ENCODE results near the gene GKN2.
"Not testable (repeated sequence)": the region's sequence is repeated elsewhere in the genome, so short reads cannot be mapped to it uniquely, and the experiment has no call there.

The GKN2 gene

DNA sequence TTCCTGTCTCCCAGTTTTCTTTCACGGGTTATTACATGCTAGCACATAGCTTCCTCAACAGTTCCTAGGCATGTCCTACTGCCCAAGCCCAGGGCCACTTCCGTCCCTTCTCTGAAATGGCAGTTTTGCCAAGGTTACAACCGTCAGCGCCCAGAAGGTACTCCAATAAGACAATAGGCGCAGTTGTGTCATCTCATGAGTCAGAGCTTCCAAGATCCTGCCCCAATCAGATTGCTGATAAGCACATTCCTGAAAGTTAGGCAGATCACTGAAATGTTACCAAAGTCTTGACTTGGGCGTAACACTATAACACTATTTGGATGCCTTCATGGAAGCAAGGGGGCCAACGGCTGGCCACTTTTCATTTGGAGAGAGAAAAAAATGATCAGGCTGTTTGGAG lies 34.2 kb downstream of the GKN2 start:
- DNase-seq (ENCODE audit: low spot score) = no peak

DNA sequence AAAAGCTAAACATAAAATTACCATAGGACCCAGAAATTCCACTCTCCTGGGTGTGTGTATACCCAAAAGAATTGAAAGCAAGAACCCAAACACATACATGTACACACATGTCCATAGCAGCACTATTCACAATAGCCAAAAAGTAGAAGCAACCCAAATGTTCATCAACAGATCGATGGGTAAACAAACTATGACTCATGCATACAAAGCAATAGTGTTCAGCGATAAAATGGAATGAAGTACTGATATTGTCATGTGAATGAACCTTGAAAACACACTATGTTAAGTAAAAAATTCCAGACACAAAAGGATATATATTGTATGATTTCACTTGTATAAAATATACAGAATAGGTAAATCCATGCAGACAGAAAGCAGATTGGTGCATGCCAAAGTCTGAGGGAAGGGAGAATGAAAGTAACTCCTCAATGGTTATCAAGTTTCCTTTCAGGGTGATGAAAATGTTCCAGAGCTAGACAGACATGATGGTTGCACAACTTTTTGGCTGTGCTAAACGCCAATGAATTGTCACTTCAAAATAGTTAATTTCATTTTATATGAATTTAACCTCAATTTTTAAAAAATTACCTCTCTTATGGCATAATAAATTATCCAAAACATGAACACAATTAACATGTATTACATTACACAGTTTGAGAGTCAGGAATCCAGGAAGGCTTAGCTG lies 35.5 kb downstream of the GKN2 start:
- DNase-seq (ENCODE audit: low spot score) = no peak

DNA sequence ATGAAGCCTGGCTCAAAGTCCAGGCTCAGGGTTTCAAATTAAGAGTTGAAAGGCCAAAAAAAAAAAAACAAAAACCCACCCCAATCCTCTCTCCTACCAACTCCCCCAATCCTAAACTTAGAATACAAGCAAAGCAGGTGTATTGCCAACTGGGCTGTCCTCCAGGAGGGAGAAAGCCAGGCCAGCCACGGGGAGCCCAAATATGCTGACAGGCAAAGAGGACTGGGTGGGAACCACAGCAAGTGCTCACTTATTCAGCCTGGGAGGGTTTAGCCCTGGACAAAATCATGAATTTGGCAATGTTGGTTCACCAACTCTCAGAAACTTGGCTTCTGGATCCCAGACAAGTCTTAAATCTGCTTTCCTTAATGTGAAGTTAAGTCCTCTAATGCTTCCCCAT lies 36.5 kb downstream of the GKN2 start:
- DNase-seq (ENCODE audit: low spot score) = no peak

DNA sequence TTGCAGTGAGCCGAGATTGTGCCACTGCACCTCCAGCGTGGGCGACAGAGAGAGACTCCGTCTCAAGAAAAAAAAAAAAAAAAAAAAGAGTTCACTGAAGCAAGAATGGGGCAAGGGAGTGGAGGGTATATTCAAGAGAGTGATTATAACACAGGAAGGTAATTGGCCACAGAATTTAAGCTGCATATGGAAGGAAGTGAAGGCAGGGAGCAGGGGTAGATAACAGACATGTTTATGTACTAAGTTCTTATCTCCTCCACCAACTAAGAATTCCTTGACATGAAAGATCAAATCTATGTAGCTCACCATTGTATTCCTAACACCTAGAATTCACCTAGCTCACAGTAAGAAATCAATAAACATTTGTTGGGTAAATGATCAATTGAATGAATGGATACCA lies 37.3 kb downstream of the GKN2 start:
- DNase-seq (ENCODE audit: low spot score) = no peak

DNA sequence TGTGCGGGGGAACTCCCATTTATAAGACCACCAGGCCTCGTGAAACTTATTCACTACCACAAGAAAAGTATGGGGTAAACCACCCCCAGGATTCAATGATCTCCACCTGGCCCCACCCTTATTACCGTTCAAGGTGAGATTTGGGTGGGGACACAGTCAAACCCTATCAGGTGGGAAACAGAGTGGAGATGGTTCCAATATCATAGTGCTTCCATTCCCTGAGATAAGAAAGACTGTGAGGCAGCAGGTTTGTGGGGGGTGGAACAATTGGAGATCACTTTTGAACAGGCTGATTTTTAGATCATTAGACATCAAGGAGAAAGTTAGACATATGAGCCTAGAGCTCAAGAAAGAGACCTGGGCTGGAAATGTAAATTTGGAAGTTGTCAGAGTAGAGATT lies 39.3 kb downstream of the GKN2 start:
- DNase-seq (ENCODE audit: low spot score) = no peak

DNA sequence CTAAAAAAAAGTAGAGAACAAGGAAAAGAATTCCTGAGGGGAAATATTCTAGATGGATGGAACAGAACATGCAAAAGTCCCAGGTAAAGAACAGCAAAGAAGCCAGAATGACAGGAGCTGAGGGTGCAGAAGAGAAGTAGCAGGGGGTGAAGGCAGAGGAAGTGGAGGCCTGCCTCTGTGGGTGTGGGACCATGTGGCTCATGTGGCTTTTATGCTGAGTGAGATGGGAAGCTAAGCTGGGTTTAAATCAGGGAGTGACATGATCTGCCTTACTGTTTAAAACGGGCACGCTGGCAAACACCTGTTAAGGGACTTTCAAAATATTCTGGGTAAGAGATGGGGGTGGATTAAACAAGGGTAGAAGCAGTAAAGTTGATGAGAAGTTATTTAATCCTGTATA lies 40.0 kb downstream of the GKN2 start:
- no peak for DNase-seq (ENCODE audit: low spot score)

DNA sequence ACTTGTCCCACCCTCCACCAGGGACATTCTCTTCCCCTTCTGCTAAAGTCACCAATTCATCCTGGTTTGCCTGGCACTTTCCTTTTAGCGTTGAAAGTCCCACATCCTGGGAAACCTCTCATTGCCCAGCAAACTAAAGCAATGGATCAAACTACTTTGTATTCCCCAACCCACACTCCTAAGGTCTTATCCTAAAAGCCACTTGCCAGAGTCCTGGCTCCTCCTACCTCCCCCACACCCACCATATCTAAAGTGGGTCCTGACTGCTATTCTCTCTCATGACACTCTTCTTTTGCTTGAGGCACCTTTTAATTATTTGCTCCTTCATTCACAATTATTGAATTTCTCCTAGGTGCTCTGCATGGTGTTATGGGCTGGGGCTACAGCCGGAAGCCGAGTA lies 40.6 kb downstream of the GKN2 start:
- DNase-seq (ENCODE audit: low spot score) = no peak

DNA sequence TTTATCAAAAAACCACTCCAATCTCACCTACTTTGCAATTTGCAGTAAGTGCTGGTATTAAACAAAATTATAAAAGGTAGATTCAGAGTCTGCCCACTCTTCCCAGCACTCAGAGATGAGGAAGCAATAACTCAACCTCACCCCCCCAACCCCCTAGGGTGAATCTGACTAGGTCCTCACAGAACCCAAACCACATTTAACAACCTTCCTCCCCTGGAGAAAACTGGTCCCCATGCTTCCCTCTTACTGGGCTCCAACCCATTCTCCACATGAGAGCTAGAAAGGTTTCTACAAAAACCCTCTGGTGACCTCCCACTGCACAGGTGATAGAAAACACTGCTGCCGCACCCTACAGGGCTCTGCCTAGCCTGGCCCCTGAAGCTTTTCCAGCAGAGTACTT lies 41.0 kb downstream of the GKN2 start:
- no peak for DNase-seq (ENCODE audit: low spot score)

DNA sequence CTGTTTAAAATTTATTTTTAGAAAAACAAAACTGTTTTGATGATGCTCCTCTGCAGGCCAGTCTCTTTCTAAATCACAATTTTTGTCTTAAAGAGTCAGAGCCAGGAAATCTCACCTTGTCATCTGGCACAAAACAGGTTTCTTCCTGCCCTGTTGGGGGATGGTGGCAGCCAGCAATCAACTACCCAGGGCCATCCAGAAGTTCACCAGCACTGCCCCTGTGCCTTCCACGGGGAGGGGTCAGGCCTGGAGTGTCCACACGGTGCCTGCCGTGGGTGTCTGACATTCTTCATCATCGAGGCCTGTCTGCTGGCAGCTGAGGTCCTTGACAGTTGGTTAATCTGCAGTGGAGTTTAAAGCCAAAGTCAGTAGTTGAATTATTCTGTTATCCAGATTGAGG lies 41.4 kb downstream of the GKN2 start:
- DNase-seq (ENCODE audit: low spot score) = no peak

DNA sequence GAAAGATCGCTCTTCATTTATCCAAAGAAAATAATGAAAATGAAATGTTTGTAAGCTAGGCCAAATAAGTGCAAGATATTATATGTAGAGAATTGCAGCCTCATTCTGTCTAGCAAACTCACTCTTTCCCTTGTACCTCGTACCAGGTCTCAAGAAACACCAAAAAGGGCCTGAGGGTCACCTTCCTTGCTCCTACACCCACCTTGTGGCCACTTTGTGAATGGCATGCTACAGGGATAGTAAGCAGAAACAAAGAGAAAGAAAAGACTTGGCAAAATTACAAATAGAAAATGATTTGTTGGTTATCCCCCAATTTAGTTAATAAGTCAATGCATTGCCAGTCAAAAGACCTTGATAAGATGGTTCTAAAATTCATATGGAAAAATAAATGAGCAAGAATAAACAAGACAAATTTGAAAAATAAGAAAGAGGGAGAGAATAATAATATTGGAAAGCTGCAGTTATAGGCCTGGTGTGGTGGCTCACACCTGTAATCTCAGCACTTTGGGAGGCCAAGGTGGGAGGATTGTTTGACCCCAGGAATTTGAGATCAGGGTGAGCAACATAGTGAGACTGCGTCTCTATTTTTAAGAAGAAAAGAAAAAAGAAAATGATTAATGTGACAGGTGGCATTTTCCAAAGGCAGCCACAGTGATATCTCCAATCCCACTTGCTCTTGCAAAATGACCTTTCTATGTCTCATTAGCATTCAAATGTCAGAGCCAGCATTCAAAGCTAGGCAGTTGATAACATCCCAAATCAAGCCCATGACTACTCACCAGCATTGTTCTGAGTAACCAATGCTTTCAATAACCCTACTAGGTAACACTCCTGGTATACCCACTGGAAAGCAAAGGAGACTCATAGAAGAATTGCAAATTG lies 42.7 kb downstream of the GKN2 start:
- DNase-seq (ENCODE audit: low spot score) = peak; percentile 90

DNA sequence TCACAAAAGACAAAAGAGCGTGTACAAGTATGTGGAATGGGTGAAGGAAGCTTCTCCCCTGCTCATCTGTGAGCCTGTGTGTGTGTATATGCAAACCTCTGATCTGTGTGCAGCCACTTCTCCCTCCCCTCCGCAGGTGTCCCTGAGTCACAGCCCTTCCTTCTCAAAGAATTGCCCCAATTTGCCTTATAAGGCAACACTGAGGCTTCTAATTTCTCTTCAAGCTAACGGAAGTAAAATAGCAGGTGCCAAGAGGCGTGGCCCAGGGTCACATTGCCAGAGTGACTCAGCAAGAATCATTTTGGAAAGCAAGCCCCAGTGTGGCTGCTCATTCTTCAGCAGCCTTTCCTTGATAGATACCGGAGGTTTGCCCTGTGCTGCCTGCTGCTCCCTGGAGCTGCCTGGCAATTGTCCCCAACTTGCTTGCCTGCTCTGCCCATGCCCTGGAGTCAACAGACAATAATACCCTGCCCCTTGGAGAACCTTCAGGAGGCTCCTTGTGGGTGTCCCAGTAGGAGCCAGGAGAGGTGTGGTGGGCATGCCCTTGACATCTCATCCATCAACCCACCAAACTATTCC lies 44.2 kb downstream of the GKN2 start:
- DNase-seq (ENCODE audit: low spot score) = peak; percentile 96

DNA sequence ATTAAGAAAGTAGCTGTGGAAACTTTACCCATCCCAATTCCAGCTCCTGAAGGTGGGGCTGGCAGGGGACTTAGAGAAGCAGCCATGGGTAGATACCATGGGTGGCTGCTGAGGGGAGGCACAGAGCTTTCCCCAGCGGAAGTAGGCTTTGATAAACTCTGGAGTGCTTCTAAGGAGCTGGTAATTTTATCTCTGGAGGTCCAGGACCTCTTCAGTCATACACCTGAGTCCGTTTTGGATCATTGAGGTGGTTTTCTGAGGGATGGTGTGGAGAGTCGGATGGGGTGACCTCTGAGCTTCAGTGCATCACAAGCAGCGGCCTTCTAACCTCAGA lies 44.8 kb downstream of the GKN2 start:
- DNase-seq (ENCODE audit: low spot score) = no peak

DNA sequence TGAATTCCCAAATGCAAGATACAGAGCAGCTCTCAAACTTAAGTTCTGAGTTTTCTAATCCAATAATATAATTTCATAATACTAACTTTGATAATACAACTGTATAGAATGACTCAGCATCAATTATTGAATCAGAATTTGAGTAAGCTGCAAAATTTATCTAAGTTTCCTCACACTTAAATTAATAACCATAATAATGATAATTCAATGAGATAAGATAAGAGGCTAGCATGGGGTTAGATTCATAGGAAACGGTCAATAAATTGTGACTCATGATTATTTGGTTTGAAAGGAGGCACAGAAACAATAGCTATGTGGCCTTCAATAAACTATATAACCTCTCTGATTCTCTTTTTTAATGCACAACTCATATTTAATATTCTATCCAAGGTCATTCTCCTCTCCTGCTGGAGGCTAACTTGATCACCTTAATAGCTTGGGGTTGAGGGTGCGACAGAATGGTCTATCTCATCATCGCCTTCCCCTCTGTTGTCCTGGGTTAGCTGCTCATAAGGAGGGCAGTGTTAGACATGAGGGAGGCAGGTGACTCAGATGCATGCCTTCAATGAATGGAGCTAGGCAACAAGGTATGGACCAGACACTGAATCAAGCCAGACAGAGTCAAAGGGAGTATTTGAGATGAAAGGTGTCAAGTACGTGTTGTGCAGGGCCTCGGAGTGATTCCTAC lies 45.3 kb downstream of the GKN2 start:
- DNase-seq (ENCODE audit: low spot score) = peak; percentile 26

DNA sequence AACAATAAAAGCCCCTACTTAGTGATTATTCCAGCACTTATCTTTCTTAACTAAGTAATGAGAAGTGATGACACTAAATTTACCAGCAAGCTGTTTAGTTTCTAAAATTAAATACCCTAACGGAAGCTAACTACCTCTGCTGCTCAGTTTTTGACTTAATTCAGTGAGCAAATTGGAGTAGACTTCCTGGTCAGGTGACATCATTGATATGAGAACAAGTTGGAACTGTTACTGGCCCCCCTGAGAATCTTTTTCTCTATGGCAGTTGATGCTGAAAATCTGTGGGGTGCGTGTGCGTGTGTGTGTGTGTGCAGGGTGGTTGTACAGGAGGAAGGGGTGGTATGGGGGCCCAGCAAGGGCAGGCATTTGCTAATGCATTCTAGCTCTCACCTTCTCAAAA lies 46.0 kb downstream of the GKN2 start:
- DNase-seq (ENCODE audit: low spot score) = peak; percentile 35

DNA sequence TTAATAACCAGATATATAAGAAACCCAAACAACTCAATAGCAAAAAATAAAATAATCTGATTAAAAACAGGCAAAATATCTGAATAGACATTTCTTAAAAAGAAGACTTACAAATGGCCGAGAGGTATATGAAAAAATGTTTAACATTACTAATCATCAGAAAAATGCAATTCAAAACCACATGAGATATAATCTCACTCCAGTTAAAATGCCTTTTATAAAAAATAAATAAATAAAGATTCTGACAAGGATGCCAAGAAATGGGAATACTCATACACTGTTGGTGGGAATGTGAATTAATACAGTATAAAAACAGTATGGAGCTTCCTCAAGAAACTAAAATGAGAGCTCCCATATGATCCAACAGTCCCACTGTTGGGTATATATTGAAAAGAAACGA lies 47.6 kb downstream of the GKN2 start:
- DNase-seq (ENCODE audit: low spot score) = no peak

DNA sequence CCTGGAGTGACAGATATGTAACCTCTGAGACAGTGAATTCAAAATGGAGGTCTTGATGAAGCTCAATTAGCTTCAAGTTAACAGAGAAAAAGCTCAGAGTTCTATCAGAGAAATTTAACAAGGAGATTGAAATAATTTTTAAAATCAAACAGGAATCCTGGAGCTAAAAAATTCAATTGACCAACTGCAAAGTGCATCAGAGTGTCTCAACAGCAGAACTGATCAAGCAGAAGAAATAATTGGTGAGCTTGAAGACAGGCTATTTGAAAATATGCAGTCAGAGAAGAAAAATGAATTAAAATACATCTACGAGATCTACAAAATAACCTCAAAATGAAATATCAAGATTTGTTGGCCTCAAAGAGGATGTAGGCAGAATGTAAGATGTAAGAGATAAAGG lies 51.1 kb downstream of the GKN2 start:
- no peak for DNase-seq (ENCODE audit: low spot score)

DNA sequence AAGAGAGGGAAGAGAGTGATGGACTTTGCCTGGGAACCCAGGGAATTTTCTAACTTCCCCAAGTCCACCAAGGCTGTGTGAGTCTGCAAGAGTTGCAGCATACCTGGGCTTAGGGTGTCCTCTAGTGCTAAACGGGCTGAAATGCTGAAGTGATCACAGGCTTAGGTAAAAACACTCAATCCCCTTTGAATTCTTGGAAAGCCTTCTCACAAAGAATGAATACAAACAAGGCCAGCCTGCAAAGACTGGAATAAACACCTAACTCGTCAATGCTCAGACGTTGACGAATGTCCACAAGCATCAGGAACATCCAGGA lies 51.5 kb downstream of the GKN2 start:
- DNase-seq (ENCODE audit: low spot score) = no peak

DNA sequence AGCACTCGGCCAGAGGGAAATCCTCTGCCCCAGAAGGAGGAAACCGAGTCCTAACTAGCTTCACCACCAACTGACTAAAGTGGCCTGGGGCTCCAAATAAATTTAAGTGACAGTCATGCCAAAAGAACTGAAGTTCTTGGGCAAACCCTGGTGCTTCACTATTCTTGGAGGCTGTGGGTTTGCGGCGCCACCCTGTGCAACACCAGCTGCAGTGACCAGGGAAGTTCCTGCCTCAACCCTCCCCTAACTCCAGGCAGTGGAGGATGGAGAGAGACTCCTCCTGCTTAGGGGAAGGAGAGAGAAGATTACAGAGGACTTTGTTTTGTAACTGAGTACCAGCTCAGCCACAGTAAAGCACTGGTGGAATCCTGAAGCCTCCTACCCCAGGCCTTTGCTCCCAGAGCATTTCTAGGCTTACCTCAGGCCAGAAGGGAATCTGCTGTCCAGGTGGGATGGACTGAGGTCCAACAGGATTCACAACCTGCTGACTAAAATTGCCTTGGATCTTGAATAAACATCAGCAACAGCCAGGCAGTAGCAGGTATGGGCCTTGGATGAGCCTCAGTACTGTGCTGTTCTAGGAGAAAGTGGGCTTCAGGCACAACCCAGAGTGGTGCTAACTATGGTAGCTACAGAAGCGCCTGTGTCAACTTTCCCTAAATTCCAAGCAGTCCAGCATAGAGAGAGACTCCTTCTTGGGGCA lies 52.0 kb downstream of the GKN2 start:
- DNase-seq (ENCODE audit: low spot score) = no peak

DNA sequence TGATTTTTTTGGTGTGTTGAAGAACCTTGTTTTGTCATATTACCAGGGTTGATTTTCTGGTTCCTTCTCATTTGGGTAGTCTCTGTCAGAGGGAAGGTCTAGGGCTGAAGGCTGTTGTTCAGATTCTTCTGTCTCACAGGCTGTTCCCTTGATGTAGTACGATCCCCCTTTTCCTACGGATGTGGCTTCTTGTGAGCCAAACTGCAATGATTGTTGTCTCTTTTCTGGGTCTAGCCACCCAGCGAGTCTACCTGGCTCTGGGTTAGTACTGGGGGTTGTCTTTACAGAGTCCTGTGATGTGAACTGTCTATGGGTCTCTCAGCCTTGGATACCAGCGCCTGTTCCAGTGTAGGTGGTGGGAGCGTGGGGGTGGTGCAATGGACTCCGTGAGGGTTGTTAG lies 56.7 kb downstream of the GKN2 start:
- DNase-seq (ENCODE audit: low spot score) = not testable (repeated sequence)
